ENCODE results near the gene TVP23C.
"Not testable (repeated sequence)": the region's sequence is repeated elsewhere in the genome, so short reads cannot be mapped to it uniquely, and the experiment has no call there.

DNA sequence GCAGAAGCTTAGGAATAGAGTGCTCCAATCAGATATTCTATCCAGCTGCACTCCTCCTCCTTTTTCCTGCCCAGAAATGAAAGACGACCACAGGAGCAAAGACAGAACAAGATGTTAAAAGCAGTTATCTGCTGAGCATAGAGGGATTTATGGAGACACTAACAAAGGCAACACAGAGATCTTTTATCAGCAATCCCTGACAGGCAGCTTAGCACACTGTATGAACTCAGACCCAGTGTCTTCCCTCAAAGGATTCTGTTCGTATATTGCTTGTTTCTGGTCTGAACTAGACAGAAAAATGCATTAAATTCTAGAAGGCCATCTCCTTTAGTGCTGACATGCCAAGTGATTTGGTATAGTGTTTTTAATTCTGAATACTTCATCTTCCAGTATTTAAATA is 16.7 kb downstream of the TVP23C start:
- TF ChIP-seq POLR2A (IDR thresholded peaks at IDR 0.05; ENCODE audit: low read depth, low read length); POLR2AphosphoS5 (IDR thresholded peaks at IDR 0.05; ENCODE audit: low read depth, low read length); POU2F2 (IDR thresholded peaks at IDR 0.05; ENCODE audit: low read depth, low read length); TAF1 (IDR thresholded peaks at IDR 0.05; ENCODE audit: low read depth, low read length); SPI1 (IDR thresholded peaks at IDR 0.05; ENCODE audit: low read depth, low read length); PAX5 (IDR thresholded peaks at IDR 0.05; ENCODE audit: insufficient read depth, low read length, severe bottlenecking): not testable (repeated sequence)
